Measurements from ENCODE around the gene MCMBP. TPM values are rescaled to one million over a fixed set of nuclear protein-coding genes. Genes with fewer than 3 reads are reported as not detected.

The MCMBP gene
- total RNA-seq, 2 donors from 2014 or later: 120 to 134 TPM

DNA sequence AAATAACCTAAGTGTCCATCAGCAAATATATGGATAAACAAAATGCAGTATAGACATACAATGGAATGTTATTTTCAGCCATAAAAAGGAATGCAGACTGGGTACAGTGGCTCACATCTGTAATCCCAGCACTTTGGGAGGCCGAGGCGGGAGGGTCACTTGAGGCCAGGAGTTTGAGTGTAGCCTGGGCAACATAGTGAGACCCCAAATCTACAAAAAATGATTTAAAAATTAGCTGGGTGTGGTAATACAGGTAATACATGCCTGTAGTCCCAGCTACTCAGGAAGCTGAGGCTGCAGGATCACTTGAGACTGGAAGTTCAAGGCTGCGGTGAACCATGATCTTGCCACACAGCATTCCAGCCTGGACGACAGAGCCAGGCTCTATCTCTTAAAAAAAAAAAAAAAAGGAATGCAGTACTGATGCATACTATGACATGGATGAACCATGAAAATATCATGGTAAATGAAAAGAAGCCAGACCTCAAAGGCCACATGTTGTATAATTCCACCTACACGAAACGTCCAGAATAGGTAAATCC, 6.9 kb downstream of the MCMBP start:
- Mint-ChIP-seq H3K27me3 (no peaks in the 10 kb centered on the region), H3K4me3 (no peak overlapping the region), H3K36me3 (peaks cover 14% of the 10 kb centered on the region), H3K9me3 (no peaks in the 10 kb centered on the region), H3K4me1 (ENCODE audit: low read depth in 2 of 2) (peaks cover 54% of the 10 kb centered on the region in 2 donors), H3K27ac (no peak overlapping the region)
- no peak for ATAC-seq
- DNase-seq (ENCODE audit: low spot score): no peak

DNA sequence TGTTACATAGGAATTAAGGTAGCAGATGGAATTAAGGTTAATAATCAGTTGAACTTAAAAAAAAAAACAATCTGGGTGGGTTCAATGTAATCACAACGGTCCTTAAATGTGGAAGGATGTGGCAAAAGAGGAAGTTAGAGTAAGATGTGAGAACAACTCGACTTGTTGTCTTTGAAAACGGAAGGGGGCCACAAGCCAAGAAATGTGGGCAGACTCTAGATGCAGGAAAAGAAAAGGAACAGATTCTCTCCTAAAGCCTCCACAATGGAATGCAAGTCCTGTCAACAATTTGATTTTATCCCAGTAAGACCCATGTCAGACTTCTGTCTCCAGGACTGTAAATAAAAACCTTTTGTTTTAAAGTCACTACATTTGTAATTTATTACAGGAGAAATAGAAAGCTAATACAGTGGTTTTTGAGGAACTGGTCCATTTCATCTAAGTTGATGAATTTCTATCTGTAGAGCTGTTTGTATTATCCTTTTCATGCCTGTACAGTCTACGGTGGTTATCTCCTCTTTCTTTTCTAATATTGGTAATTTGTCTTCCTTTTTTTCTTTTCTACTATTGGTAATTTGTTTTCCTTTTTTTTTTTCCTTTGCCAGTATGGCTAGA, 8.6 kb downstream of the MCMBP start:
- no peak for ATAC-seq
- Mint-ChIP-seq H3K9me3 (no peaks in the 10 kb centered on the region), H3K4me1 (ENCODE audit: low read depth in 2 of 2) (peaks cover 57 to 58% of the 10 kb centered on the region in 2 donors), H3K36me3 (peaks cover 19% of the 10 kb centered on the region), H3K4me3 (peak overlapping the region; percentile 21), H3K27me3 (no peaks in the 10 kb centered on the region), H3K27ac (peak overlapping the region; percentile 3 to 24)
- DNase-seq (ENCODE audit: low spot score): no peak

GRCh38 chr10:119862524-119862923, 10.1 kb downstream of the MCMBP start:
- H3K4me3 Mint-ChIP-seq: no peak overlapping the region
- H3K9me3 Mint-ChIP-seq: no peaks in the 10 kb centered on the region
- ATAC-seq (no peak), DNase-seq (ENCODE audit: low spot score) (no peak)
- H3K27ac Mint-ChIP-seq: no peak overlapping the region
- H3K36me3 Mint-ChIP-seq: peaks cover 21% of the 10 kb centered on the region
- H3K4me1 Mint-ChIP-seq (ENCODE audit: low read depth in 2 of 2): peaks cover 51 to 55% of the 10 kb centered on the region in 2 donors
- no peaks in the 10 kb centered on the region for H3K27me3 Mint-ChIP-seq

GRCh38 chr10:119860866-119861607, 11.6 kb downstream of the MCMBP start:
- DNase-seq (ENCODE audit: low spot score) (no peak), ATAC-seq (peak in 1 of 2 donors; percentile 43)
- H3K9me3 Mint-ChIP-seq: no peaks in the 10 kb centered on the region
- H3K27me3 Mint-ChIP-seq: no peaks in the 10 kb centered on the region
- H3K4me3 Mint-ChIP-seq: no peak overlapping the region
- peak overlapping the region; percentile 1 to 32 for H3K27ac Mint-ChIP-seq
- H3K36me3 Mint-ChIP-seq: peaks cover 26% of the 10 kb centered on the region
- peaks cover 43 to 52% of the 10 kb centered on the region in 2 donors for H3K4me1 Mint-ChIP-seq (ENCODE audit: low read depth in 2 of 2)

DNA sequence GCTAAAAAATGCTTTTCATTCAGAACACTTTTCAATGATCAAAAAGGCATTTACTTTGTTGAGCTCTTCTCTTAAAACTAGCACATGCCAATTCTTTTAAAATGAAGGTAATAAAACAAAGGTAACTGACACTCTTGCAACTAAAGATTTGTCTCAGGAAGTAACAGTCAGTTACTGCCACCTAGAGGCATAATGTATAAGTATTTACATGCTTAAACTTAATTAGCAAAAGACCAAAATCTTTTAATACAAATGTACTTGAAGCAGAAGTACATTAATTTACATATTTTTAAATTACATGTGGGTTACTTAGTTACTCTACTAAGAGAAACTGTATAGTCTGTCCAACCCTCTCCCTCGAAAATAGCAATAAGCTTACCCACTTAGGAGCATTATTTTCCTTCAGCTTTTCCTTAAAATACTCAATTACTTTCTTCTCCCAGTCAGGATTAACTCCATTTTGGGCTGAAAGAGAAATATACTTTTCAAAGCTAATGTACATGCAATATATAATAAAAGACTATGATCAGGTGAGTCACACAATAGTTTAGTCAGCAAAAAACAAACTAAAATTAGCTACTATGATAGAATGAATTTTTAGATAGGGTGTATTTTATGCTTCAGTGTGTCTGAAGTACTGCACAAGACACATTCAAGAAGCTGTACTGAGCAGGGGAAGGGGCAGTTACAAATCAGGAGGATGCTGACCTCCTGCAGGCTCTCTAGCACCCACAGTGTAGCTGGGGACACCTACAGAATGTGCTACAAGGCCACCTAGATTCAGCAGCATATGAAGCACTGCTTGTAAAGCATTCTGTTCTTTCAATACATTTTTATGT, 13.0 kb downstream of the MCMBP start:
- H3K36me3 Mint-ChIP-seq: peaks cover 33% of the 10 kb centered on the region
- H3K27ac Mint-ChIP-seq: no peak overlapping the region
- no peaks in the 10 kb centered on the region for H3K27me3 Mint-ChIP-seq
- ATAC-seq (no peak), DNase-seq (ENCODE audit: low spot score) (no peak)
- H3K9me3 Mint-ChIP-seq: no peaks in the 10 kb centered on the region
- no peak overlapping the region for H3K4me3 Mint-ChIP-seq
- peaks cover 35 to 47% of the 10 kb centered on the region in 2 donors for H3K4me1 Mint-ChIP-seq (ENCODE audit: low read depth in 2 of 2)

GRCh38 chr10:119858063-119858462, 14.6 kb downstream of the MCMBP start:
- H3K4me1 Mint-ChIP-seq (ENCODE audit: low read depth in 2 of 2): peaks cover 28 to 37% of the 10 kb centered on the region in 2 donors
- H3K27ac Mint-ChIP-seq: no peak overlapping the region
- H3K27me3 Mint-ChIP-seq: no peaks in the 10 kb centered on the region
- H3K9me3 Mint-ChIP-seq: no peaks in the 10 kb centered on the region
- DNase-seq (ENCODE audit: low spot score): no peak
- H3K4me3 Mint-ChIP-seq: no peak overlapping the region
- no peak for ATAC-seq
- H3K36me3 Mint-ChIP-seq: peaks cover 27% of the 10 kb centered on the region

DNA sequence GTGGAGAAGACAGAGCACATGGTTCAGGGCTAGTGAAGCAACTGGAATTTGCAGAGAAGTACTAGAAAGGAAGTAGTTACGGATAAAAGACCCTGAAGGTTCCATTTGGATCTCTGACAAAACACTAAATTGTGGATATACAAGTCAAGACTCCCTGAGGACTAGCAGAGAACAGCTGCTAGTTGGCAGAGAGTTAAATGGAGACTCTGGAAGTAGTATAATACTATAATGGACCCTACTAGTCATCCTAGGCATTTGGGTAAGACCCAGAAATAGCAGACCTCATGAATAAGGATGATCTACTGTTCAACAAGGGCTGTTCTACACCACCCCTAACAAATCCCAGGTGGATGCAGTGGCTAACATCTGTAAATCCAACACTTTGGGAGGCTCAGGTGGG, 19.1 kb downstream of the MCMBP start:
- H3K9me3 Mint-ChIP-seq: no peaks in the 10 kb centered on the region
- no peak for DNase-seq (ENCODE audit: low spot score)
- H3K4me1 Mint-ChIP-seq (ENCODE audit: low read depth in 2 of 2): peaks cover 0 to 5% of the 10 kb centered on the region in 2 donors
- H3K36me3 Mint-ChIP-seq: peaks cover 36% of the 10 kb centered on the region
- H3K4me3 Mint-ChIP-seq: no peak overlapping the region
- no peaks in the 10 kb centered on the region for H3K27me3 Mint-ChIP-seq
- no peak overlapping the region for H3K27ac Mint-ChIP-seq
- no peak for ATAC-seq

DNA sequence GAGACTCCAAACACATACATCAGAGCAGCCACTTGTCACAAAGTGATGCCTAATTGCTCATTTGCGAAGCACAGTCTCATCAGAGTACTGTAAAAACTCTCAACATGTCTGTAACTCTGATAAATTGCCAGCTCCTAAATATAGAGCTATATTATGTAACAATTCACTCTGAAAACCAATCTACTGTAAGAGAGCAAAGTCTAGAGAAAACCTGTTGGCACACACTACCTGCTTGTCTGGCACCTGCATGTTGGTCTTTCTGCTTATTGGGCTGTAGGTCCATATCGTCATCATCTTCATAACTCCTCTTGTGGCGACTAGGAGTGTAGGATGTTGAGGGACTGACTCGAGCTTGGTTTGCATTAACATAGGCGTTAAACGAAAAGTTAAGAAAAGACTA, 19.8 kb downstream of the MCMBP start:
- no peak overlapping the region for H3K27ac Mint-ChIP-seq

DNA sequence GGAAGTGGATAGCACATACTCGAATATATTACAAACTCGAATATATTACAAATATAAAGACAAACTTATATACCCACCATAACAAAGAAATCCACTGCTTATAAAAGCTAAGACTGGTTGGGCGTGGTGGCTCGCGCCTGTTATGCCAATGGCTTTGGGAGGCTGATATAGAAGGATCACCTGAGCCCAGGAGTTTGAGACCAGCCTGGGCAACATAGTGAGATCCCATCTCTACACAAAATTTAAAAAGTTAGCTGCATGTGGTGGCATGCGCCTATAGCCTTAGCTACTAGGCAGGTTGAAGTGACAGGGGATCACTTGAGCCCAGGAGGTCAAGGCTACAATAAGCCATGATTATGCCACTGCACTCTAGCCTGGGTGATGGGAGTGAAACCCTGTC, 20.4 kb downstream of the MCMBP start:
- no peaks in the 10 kb centered on the region for H3K27me3 Mint-ChIP-seq
- peaks cover 38% of the 10 kb centered on the region for H3K36me3 Mint-ChIP-seq
- no peaks in the 10 kb centered on the region for H3K9me3 Mint-ChIP-seq
- peaks cover 0 to 5% of the 10 kb centered on the region in 2 donors for H3K4me1 Mint-ChIP-seq (ENCODE audit: low read depth in 2 of 2)
- DNase-seq (ENCODE audit: low spot score) (no peak), ATAC-seq (no peak)
- no peak overlapping the region for H3K27ac Mint-ChIP-seq
- no peak overlapping the region for H3K4me3 Mint-ChIP-seq

More for the DNA sequence above, 19.8 kb downstream of the MCMBP start:
- Mint-ChIP-seq H3K36me3 (peaks cover 38% of the 10 kb centered on the region), H3K27me3 (no peaks in the 10 kb centered on the region), H3K9me3 (no peaks in the 10 kb centered on the region), H3K4me3 (no peak overlapping the region), H3K4me1 (ENCODE audit: low read depth in 2 of 2) (peaks cover 0 to 5% of the 10 kb centered on the region in 2 donors)
- ATAC-seq (no peak), DNase-seq (ENCODE audit: low spot score) (no peak)

DNA sequence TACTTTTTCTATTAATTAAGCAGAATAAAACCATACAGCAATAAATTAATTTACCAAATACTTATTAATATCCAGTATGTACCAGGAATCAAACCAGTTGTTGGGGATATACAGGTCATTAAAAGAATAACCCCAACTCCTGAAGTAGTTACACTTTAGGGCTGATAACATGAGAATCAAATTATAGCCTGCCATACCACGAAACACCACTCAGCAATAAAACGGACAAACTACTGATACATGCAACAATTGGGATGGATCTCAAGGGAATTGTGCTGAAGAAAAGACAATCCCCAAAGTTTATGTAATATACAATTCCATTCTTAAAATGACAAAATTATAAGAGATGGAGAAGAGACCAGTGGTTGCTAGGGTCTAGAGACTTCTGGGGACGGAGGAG, 22.7 kb downstream of the MCMBP start:
- no peak for DNase-seq (ENCODE audit: low spot score)
- peaks cover 4 to 6% of the 10 kb centered on the region in 2 donors for H3K4me1 Mint-ChIP-seq (ENCODE audit: low read depth in 2 of 2)
- no peak for ATAC-seq
- H3K9me3 Mint-ChIP-seq: no peaks in the 10 kb centered on the region
- H3K27me3 Mint-ChIP-seq: no peaks in the 10 kb centered on the region
- H3K27ac Mint-ChIP-seq: no peak overlapping the region
- peaks cover 38% of the 10 kb centered on the region for H3K36me3 Mint-ChIP-seq
- no peak overlapping the region for H3K4me3 Mint-ChIP-seq

- H3K9me3 Mint-ChIP-seq: no peaks in the 10 kb centered on the region
- H3K27me3 Mint-ChIP-seq: no peaks in the 10 kb centered on the region
- H3K4me3 Mint-ChIP-seq: no peak overlapping the region
- H3K27ac Mint-ChIP-seq: no peak overlapping the region
- no peak for DNase-seq (ENCODE audit: low spot score)
- no peak for ATAC-seq
- peaks cover 38% of the 10 kb centered on the region for H3K36me3 Mint-ChIP-seq
- peaks cover 4% of the 10 kb centered on the region in 2 donors for H3K4me1 Mint-ChIP-seq (ENCODE audit: low read depth in 2 of 2)
Measured at GRCh38 chr10:119849031-119849789, 23.4 kb downstream of the MCMBP start.

DNA sequence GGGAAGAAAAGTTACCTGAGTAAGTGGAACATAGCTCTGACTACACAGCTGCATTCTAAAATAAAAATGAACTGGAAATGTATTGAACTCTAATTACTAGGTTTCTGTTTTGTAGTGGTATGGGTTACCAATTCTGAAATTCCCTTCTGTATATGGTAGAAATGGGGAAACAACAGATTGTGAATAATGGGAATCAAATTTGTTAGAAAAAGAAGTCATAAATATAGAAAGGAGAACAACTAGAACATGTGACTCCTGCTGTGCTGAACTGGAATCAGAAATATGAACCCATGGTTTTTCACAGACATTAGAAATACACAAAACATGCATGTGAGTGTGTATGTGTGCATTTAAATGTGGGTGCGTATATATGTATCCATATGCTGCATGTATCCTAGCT, 27.0 kb downstream of the MCMBP start:
- H3K27ac Mint-ChIP-seq: no peak overlapping the region
- peaks cover 4% of the 10 kb centered on the region in 2 donors for H3K4me1 Mint-ChIP-seq (ENCODE audit: low read depth in 2 of 2)
- ATAC-seq: no peak
- peaks cover 51% of the 10 kb centered on the region for H3K36me3 Mint-ChIP-seq
- no peak for DNase-seq (ENCODE audit: low spot score)
- H3K4me3 Mint-ChIP-seq: no peak overlapping the region
- no peaks in the 10 kb centered on the region for H3K9me3 Mint-ChIP-seq
- no peaks in the 10 kb centered on the region for H3K27me3 Mint-ChIP-seq

DNA sequence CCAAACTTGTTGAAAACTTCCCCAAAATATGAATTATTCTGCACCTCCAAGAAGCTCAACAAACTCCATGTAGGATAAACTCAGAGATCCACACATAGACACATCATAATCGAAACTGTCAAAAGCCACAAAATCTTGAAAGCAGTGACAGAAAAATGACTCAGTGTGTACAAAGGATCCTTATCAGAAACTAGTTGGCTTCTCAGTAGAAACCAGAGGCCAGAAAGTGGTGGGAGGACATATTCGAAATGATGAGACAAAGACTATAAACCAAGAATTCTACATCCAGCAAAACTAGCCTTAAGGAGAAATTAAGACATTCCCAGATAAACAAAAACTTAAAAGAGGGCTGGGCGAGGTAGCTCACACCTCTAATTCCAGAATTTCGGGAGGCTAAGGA, 38.5 kb downstream of the MCMBP start:
- peaks cover 12 to 19% of the 10 kb centered on the region in 2 donors for H3K4me1 Mint-ChIP-seq (ENCODE audit: low read depth in 2 of 2)
- H3K4me3 Mint-ChIP-seq: peak overlapping the region; percentile 51
- no peaks in the 10 kb centered on the region for H3K9me3 Mint-ChIP-seq
- no peaks in the 10 kb centered on the region for H3K27me3 Mint-ChIP-seq
- DNase-seq (ENCODE audit: low spot score) (no peak), ATAC-seq (peak in 1 of 2 donors; percentile 80)
- H3K27ac Mint-ChIP-seq: peak overlapping the region; percentile 50 to 64
- peaks cover 78% of the 10 kb centered on the region for H3K36me3 Mint-ChIP-seq

All from natural killer cell treated with Interleukin-12 subunit alpha and Interleukin-12 subunit beta and Interleukin-15 and Interleukin-18, amount 100 ng/mL, for 72 hours (primary cell).